ENCODE data around the gene TSHZ2. TPM values are rescaled to one million over a fixed set of nuclear protein-coding genes. Genes with fewer than 3 reads are reported as not detected.

The TSHZ2 gene, protein sequence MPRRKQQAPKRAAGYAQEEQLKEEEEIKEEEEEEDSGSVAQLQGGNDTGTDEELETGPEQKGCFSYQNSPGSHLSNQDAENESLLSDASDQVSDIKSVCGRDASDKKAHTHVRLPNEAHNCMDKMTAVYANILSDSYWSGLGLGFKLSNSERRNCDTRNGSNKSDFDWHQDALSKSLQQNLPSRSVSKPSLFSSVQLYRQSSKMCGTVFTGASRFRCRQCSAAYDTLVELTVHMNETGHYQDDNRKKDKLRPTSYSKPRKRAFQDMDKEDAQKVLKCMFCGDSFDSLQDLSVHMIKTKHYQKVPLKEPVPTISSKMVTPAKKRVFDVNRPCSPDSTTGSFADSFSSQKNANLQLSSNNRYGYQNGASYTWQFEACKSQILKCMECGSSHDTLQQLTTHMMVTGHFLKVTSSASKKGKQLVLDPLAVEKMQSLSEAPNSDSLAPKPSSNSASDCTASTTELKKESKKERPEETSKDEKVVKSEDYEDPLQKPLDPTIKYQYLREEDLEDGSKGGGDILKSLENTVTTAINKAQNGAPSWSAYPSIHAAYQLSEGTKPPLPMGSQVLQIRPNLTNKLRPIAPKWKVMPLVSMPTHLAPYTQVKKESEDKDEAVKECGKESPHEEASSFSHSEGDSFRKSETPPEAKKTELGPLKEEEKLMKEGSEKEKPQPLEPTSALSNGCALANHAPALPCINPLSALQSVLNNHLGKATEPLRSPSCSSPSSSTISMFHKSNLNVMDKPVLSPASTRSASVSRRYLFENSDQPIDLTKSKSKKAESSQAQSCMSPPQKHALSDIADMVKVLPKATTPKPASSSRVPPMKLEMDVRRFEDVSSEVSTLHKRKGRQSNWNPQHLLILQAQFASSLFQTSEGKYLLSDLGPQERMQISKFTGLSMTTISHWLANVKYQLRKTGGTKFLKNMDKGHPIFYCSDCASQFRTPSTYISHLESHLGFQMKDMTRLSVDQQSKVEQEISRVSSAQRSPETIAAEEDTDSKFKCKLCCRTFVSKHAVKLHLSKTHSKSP (N-terminal part only)
- total RNA-seq (2014; rRNA removed; shearing (Covaris generic)): 0.36 TPM in 1 of 2 replicates, not detected in the other

DNA sequence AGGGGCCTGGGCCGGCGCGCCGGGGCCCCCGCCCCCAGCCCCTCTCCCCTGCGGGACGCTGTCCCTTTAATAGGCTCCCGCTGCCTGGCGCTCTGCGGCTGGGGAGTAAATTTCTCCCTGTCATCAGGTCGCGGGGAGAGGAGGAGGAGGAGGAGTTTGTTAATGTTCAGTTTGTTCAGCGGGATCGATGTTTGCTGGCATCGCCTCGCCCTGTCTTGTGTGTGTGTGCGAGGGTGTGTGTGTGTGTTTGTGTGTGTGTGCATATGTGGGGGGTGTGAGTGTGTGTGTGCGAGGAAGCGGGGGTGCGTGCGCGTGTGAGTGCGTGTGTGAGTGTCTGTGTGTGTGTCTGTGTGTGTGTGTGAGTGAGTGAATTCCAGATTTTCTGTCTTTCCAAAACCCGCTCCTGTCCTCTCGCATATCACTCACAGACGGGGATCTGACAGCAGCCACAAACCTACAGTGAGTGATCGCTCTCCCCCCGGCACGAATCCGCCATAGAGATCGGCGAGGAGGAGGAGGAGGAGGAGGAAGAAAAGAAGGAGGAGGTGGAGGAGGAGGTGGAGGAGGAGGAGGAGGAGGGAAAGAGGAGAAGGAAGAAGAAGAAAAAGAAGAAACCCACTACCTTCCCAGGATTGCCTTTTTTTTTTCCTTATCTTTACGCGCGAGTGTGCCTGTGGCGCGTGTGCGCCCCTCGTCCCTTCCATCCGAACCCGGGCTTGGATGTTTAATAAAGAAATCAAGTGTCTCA lies at the start of gene TSHZ2:
Gene TSHZ2, plus strand, starts transcription at position 169 of the 748 bp plus-strand sequence. CDS start 936 bp downstream, outside the sequence.
- DNase-seq (ENCODE audit: low spot score): peak; percentile 30

DNA sequence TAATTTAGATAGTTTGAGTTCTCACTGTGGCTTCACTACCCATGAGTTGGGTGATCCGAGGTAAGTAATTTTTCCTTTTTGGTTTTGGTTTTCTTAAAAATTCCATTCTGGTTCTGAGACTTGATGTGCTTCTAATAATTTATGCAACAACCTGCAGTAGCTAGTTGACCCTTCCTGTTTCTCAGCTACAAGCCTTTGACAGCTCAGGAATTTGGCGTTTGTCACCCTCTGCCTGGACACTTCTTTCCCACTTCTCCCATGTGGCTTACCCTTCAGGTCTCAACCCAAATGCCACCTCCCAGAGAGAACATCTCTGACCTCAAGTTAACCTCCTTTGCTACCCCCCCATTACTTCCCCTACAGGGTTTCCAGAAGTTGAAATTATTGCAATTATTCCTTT lies 49.7 kb upstream of the TSHZ2 start:
- no peak for DNase-seq (ENCODE audit: low spot score)

DNA sequence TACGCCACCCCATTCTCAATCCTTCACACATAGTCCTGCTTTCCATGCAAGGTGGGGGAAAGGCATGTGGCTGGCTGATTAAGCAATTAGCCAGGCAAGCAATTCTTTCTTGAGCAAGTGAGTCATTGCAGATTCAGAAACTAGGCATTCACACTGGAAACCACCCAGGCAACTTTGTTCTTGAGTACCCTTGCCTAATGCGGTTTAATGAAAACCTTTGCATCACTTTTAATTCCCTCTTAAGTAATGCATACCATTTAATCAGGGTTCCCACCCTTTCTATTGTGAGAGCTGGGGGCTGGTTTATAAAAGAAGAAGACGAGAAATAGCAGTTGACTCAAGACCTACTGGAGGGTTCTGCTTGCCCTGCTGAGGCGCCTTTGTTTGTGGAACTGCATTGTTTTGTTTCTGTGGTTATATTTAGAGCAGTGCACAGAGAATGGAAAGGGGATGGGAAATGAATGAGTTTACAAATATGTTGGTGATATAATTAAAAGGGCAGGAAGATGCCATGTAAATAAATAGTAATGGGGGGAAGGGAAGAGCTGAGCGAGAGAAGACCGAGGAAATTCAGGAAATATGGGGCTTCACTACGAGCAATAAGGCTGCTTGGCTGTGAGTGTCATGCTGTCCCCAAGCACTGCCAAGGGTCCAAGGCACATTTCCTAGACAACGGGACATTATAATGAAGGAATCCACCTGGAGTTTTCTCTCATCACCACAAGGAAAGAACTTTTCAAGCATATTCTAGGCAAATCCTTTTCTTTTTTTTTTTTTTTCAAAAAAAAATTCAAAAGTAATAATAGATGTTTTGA lies 48.8 kb upstream of the TSHZ2 start:
- peak; percentile 96 for DNase-seq (ENCODE audit: low spot score)

DNA sequence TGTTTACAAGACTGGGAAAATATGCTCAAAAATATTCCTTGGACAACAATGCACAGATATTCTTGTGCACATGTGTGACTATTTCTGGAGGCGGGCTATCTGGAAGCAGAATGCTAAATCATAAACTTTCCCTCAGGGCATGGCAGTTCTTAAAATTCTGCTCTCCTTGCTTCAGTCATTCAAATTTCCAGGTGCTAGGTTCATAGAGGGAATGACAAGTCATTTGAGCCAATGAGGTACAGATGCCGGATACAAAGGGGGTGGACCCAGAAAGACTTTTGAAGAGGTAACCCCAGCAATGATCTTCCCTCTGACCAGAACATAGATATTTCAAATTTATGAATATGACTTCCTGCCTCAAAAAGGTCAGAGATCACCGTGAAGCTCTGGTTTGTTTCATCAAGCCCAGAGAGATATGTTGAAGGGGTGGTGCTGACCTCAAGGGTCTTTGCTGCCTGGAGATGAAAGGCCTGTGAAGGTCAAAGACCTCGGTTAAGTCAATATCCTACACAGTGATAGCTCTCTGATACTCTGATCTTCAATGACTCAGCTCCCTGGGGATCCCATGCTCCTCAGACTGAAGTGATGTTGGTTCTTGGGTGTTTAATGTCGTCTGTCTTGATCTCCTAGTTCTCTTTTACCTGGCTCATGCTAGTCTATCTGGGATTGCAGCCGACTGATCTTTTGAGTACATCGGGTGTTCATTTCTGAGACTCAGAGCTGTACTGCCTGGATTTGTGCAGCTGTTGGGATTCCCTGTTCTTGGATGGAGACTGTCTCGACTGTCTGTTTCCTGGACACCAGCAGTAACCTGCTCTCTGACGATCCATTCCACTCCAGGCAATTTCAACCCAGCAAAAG lies 47.5 kb upstream of the TSHZ2 start:
- DNase-seq (ENCODE audit: low spot score): no peak

DNA sequence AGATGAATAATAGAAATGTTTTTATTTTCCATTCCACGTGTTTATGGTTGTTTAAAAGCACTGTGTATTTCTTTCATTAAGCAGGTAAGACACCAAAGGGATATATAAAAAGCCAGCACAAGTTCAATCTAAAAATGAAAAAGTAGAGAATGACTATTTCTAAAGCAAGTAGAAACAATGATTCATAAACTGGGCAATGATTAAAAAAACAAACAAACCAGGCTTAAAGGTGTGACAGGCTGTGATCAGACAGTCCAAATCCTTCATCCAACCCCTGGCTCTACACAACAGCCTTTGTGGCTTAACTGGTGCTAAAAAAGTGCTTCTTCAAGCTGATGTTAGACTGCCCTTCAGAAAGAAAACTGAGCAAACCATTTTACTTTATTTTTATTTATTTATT lies 45.7 kb upstream of the TSHZ2 start:
- peak; percentile 41 for DNase-seq (ENCODE audit: low spot score)

DNA sequence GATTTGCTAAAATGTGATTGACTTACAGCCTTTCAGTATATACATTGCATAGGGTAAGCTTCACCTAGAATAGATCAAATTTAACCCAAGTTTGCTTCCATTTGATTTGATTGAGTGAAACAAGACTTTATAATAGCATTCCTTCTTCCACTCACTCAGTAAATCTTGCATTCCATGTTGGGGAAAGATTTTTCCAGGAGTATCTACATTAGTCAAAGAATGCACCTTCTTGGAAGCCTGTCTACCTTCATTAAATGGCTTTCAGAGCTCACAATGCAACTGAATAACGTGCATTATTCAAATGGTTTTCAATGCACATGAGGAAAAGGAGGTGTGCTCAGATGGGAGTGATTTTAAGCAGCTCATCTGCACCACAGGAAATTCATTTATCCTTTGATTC lies 38.3 kb upstream of the TSHZ2 start:
- no peak for DNase-seq (ENCODE audit: low spot score)

DNA sequence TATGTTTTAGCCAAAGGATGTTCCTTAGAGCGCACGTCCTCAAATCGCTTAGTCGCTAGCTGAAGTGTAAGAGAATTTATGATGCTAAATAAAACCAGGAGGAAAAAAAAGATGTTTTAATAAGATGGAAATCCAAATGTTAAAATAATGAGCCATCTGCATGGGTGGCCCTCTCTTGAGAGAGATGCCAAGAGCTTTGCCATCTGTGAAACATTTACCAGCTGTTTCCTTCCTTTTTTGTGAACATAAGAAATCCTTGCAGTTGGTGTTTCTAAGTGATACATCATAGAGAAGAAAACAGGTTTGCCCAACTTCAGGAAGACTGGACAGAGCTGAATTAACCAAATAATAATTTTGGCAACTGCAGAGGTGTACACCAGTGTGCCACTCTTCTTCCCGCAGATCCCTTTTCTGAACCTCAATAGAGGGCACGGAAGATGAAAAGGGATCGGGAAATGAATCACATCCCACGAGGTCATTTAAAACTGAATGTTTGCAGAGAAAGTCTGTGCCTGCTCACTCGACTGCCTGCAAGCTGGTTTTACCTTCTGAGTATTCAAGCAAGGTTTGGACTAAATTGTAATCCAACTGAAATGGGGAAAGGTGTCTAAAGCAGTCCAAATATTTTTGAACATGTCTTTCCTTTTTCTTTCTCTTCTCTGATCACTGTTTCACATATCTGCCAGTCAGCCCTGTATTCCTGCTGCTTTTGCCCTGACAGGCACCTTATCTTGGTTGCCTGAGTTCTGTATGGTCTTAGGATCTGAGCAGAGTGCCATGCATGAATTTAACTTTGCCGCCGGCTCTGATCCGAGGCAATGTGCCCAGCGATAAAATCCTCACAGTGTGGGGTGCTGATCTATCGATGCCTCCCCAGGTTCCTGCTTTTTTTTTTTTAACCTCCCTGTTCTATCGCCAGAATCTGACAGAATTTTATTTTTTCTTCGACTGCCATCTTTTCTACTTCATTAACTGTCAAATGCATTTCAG lies 35.5 kb upstream of the TSHZ2 start:
- DNase-seq (ENCODE audit: low spot score): no peak

DNA sequence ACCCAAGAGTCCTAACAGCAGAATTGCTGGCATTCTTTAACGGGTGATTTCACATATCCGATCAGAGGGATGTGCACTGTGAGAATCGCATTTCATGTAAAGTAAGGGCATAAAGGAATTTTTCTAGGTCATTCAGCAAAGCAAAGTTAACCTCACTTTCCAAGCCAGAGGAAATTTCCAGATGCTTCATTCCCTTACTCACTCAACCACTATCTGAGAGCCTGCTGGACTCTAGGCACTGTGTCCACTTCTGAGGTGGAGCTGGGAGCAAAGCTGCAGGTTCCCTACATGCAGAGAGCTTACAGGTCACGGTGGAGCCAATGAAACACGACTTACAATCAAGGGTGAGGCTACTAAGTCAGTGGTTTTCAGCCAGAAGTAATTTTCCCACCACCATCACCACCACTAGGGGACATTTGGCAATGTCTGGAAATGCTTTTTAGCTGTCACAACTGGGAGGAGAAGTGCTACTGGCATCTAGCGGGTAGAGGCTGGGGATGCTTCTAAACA lies 34.5 kb upstream of the TSHZ2 start:
- DNase-seq (ENCODE audit: low spot score): no peak

DNA sequence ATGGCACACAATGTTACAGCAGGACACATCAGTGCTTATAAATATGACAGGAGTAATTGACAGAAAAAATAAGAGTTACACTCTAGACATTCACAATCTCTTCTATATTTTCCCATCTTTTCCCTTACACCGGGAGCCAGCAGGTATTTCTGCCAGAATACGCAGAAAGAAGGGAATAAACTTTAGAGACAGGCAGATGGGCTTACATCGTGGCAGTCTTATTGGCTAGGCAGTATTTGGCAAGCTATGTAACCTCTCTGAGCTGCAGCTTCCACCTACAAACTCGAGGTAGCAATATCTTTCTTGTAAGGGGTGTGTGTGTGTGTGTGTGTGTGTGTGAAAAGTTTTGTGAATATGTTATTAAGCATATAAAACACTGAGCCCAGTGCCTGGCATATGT lies 33.0 kb upstream of the TSHZ2 start:
- DNase-seq (ENCODE audit: low spot score): no peak

DNA sequence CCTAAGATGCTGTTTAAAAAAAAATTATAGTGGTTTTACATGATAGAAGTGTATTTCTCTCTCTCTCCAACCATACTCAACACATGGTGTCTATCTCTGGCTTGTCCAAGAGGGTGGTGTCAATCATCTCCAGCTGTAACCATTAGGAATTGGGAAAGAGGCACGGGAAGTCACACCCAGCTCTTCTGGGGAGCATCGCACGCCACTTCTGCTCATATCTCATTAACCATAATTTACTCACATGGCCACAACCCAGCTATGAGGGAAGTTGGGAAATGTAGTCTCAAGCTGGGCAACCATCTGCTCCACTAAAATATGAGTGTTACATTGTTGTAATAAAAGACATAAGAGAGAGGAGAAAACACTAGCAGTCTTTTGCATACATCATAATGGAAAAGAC lies 30.4 kb upstream of the TSHZ2 start:
- no peak for DNase-seq (ENCODE audit: low spot score)

DNA sequence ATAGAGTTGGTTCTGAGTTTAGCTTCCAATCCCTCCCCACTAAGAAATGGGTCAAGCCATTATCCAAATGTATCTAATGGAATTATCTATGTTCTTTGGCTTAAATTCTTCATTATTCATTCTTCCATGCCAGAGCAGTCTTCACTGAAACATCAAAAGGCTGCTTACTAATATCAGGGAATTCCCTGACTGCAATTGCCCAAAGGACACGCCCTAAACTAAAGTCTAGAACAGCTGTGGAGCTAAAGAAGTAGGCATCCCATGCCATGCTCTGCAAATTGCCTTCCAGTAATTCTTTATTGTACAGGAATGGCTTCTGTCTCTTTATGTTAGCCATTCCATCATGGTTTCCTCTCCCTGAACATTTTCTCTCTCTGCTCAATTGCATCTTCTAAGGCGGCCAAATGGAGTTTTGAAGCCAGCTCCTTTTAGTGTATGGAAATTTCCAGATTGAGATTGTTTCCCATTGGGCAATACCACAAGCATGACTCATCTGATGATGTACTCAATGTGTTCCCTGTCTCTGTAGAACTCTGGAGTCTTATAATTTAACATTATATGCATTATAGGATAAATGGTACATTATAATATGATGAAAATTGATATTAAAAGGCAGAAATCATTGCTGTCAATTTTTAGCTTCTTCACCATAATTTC lies 28.8 kb upstream of the TSHZ2 start:
- DNase-seq (ENCODE audit: low spot score): peak; percentile 82

DNA sequence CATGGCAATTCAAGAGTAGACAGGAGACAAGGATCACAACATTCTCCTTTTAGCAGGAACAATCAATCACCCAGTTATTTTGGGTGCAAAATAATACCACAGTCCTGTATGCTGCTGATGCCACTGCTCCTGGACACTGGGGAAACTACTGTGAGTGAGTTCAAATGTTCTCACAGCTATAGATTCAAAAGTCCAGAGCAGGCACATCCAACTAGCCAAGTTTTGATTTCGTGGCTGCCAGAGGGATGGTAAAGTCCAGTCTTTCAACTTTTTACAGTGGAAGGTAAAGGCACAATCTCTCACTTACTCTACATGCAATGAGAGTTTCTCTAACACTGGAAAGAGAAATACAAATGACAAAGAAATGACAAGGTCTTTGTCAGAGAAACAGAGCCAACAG lies 26.9 kb upstream of the TSHZ2 start:
- DNase-seq (ENCODE audit: low spot score): no peak

DNA sequence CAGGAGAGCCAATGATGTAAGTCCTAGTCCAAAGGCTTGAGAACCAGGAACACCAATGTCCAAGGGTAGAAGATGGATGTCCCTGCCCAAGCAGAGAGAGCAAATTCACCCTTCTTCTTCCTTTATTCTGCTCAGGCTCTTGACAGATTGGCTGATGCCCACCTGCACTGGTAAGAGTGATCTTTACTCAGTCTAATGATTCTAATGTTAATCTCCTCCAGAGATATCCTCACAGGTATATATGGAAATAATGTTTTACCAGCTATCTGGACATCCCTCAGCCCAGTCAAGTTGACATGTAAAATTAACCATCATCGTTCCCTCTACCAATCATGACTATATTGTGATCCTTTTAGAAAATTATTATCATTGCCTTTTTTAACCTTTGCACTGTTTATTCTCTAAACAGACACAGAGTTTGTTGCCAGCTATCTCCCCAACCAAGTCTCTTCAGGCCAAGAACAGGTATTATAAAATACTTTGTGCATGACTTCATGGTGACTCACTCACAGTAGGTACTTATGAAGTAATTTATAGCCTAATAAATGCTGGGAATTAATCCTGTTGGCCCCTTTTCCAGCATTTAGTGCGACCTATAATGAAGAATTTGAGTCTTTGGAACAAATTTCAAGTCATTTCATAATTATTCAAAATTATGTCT lies 26.2 kb upstream of the TSHZ2 start:
- DNase-seq (ENCODE audit: low spot score): peak; percentile 62

DNA sequence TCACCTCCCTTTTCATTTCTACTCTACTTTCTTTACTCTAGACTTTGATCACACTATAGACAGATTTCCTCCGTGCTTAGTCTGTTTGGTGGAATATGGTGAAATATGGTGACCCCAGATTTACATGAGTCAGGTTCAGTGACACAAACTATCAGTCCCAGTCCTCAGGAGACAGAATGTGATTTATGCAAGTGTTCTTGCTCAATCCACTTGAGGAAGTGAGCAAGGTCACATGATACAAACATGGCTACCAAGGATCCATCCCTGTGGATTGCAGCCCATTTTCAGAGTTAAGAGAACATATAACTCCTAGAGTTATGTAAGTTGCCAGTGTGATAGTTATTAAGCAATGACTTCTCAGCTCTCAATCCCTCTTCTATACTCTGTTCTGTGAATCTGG lies 23.7 kb upstream of the TSHZ2 start:
- no peak for DNase-seq (ENCODE audit: low spot score)

DNA sequence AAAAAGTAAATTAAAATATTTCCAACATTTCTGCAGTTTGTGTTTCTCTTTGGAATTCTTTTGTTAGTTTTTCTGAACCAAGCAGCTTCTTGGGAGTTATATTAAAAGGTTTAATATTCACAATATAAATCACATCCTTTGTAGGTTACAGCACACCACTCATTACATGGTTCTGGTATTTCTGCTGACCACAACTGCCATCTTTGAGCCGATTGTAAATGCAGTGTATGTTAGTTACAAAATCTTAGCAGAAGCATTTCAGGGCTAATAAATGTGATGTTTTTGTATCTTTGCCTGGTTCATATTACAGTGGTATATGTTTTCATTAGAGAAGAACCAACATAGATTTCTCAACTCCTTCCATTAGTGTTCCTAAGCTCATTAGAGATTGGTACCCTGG lies 19.1 kb upstream of the TSHZ2 start:
- no peak for DNase-seq (ENCODE audit: low spot score)

DNA sequence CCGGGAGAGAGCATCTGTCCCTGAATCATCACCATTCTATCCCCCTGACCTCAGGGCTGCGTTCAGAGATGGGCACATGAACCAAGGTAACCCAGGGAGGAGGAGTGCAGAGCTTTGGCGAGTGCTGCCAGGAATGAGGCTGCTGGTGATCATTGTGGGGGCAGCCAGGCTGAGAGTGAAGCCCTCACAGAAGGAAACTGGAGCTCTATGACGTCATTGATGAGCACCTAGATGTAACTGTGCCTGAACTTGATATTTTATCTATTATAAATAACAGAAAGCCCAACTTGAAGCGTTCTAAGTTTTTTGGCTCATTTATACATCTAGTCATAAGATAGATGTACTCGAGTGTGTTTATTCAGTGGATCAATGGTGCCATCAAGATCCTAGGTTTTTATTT lies 17.3 kb upstream of the TSHZ2 start:
- DNase-seq (ENCODE audit: low spot score): no peak

DNA sequence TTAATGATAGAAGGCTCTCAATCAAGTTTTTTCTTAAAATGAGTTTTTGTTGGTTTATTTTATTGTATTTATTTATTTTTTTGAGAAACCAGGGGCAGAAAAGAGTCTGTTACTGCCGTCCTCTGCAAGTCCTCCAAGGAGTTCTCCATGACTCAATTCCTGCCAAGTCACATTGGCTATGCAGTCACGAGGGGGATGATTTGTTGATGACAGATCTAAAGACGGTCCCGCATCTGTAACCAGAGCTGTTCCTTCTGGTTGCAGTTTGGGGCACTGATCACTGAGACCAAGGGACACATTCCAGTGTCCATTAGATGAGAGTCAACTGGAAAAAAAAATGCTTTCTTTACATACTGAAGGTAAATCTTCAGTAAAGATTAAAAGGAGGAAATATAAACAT lies 13.9 kb upstream of the TSHZ2 start:
- peak; percentile 65 for DNase-seq (ENCODE audit: low spot score)
